Erythroblast (primary cell): Measurements from ENCODE around the gene CD300LB.

Experiments used
- GATA1 ChIP-seq: IDR thresholded peaks from 2 replicates; pipeline ENCODE4 v1.6.1; 2011; ENCODE audit warnings: low read depth, mild to moderate bottlenecking, control low read depth, low read length, moderate library complexity
- POLR2A ChIP-seq: IDR thresholded peaks from 2 replicates; pipeline ENCODE4 v1.6.1; 2011; ENCODE audit warnings: mild to moderate bottlenecking, low read length

- TF ChIP-seq POLR2A (no peak), GATA1 (no peak)
Measured at GRCh38 chr17:74543406-74543805, 12.1 kb upstream of the CD300LB start.
